AG09309 (cell line): ENCODE measurements around the gene RILPL2.

ENCODE experiments used
- DNase-seq: peaks from one replicate; pipeline ENCODE4 v3.0.0-alpha.2; 2010; ENCODE audit warnings: low read depth
- H3K4me3 ChIP-seq: 2 replicates; pipeline ENCODE4 v1.5.1; 2011; ENCODE audit warnings: mild to moderate bottlenecking, low read depth, low read length, moderate library complexity; ENCODE audit not compliant: control insufficient read depth
- CTCF ChIP-seq: IDR thresholded peaks from 2 replicates; pipeline ENCODE4 v1.5.1; 2011; ENCODE audit warnings: mild to moderate bottlenecking, low read depth, low read length, inconsistent platforms; ENCODE audit not compliant: insufficient read depth, control insufficient read depth; ENCODE audit errors: missing control alignments

Gene RILPL2

GRCh38 chr12:123395236-123395635 lies 41.2 kb downstream of the RILPL2 start:
- no peak overlapping the region for H3K4me3 ChIP-seq
- no peak for TF ChIP-seq CTCF
- DNase-seq: no peak

GRCh38 chr12:123393747-123394146 lies 42.7 kb downstream of the RILPL2 start:
- no peak for TF ChIP-seq CTCF
- DNase-seq: peak; percentile 16
- no peak overlapping the region for H3K4me3 ChIP-seq

GRCh38 chr12:123391546-123392343 lies 44.7 kb downstream of the RILPL2 start:
- no peak overlapping the region for H3K4me3 ChIP-seq
- TF ChIP-seq CTCF: no peak
- no peak for DNase-seq

- peak overlapping the region; percentile 44 for H3K4me3 ChIP-seq
- TF ChIP-seq CTCF: no peak
- no peak for DNase-seq
Observed at GRCh38 chr12:123390498-123391426, 45.7 kb downstream of the RILPL2 start.

GRCh38 chr12:123389560-123390351 lies 46.7 kb downstream of the RILPL2 start:
- peak overlapping the region; percentile 44 for H3K4me3 ChIP-seq
- no peak for DNase-seq
- no peak for TF ChIP-seq CTCF

GRCh38 chr12:123388951-123389559 lies 47.4 kb downstream of the RILPL2 start:
- peak overlapping the region; percentile 44 for H3K4me3 ChIP-seq
- DNase-seq: no peak
- TF ChIP-seq CTCF: no peak
